K562 (cell line): Measurements from ENCODE around the gene SSU72. TPM values are rescaled to one million over a fixed set of nuclear protein-coding genes. Genes with fewer than 3 reads are reported as not detected.

Source experiments
- ATF1 ChIP-seq, 2 experiments: fragments of 450-650 bp in 1 of 2; IDR thresholded peaks; 2 replicates each; pipeline ENCODE4 v1.6.1; 2016; ENCODE audit warnings: missing compliant biosample characterization in 1 of 2, missing genetic modification characterization in 1 of 2
- CBX8 ChIP-seq: fragments of 200-600 bp; sonication (generic); IDR thresholded peaks from 2 replicates; pipeline ENCODE4 v1.6.1; 2012; ENCODE audit warnings: borderline replicate concordance, mixed run types, low read depth, mild to moderate bottlenecking, moderate library complexity, mixed read lengths, low read length, control low read depth, inconsistent platforms; ENCODE audit not compliant: poor library complexity, severe bottlenecking; ENCODE audit errors: extremely low read depth
- EP300 ChIP-seq: IDR thresholded peaks from 2 replicates; pipeline ENCODE4 v1.6.1; 2012; ENCODE audit warnings: low read length, improper control_type of control experiment
- KAT2B ChIP-seq: IDR thresholded peaks from one replicate; pipeline ENCODE4 v1.6.1; 2012; ENCODE audit warnings: low read depth, mild to moderate bottlenecking, control low read depth, inconsistent platforms, low read length, moderate library complexity
- KLF13 ChIP-seq: fragments of 450-650 bp; IDR thresholded peaks from 2 replicates; pipeline ENCODE4 v1.6.1; 2016; ENCODE audit warnings: missing genetic modification characterization, low read depth, mild to moderate bottlenecking, missing compliant biosample characterization, moderate library complexity, borderline replicate concordance
- LCOR ChIP-seq: sonication (generic); formaldehyde crosslinking; IDR thresholded peaks from 2 replicates; pipeline ENCODE4 v1.8.0; 2022; ENCODE audit warnings: mild to moderate bottlenecking, missing genetic modification reagents
- RBM17 ChIP-seq: fragments of 200-400 bp; formaldehyde crosslinking; IDR thresholded peaks from 2 replicates; pipeline ENCODE4 v1.6.1; 2017; ENCODE audit warnings: low read depth, mild to moderate bottlenecking, low read length, borderline replicate concordance
- SREBF2 ChIP-seq: sonication (generic); formaldehyde crosslinking; IDR thresholded peaks from 2 replicates; pipeline ENCODE4 v1.4.0; 2020; ENCODE audit warnings: mild to moderate bottlenecking, missing genetic modification reagents
- SRF ChIP-seq, 2 experiments: fragments of 250-450, 450-650 bp in 1 of 2; sonication (Bioruptor Pico) in 1 of 2; sonication (generic) in 1 of 2; formaldehyde crosslinking; IDR thresholded peaks; 2 replicates each; pipeline versions ENCODE4 v1.5.0 to v1.5.1; 2020 to 2022; ENCODE audit warnings: mild to moderate bottlenecking in 1 of 2, missing genetic modification reagents in 1 of 2
- TSC22D4 ChIP-seq: fragments of 450-650 bp; IDR thresholded peaks from 2 replicates; pipeline ENCODE4 v1.6.1; 2016; ENCODE audit warnings: missing genetic modification characterization, missing biosample characterization, control low read depth
- ZKSCAN1 ChIP-seq: fragments of 150-350 bp; IDR thresholded peaks from 2 replicates; pipeline ENCODE4 v1.6.1; 2016; ENCODE audit warnings: low read depth, low read length
- ZNF124 ChIP-seq: sonication (generic); formaldehyde crosslinking; IDR thresholded peaks from 2 replicates; pipeline ENCODE4 v1.8.1; 2022; ENCODE audit warnings: missing genetic modification reagents
- ZNF311 ChIP-seq: fragments of 250-450 bp; sonication (Bioruptor Pico); IDR thresholded peaks from 2 replicates; pipeline ENCODE4 v1.4.0; 2020; ENCODE audit warnings: mild to moderate bottlenecking, moderate library complexity
- ZNF324 ChIP-seq: fragments of 250-450 bp; sonication (Bioruptor Pico); IDR thresholded peaks from 2 replicates; pipeline ENCODE4 v1.4.0; 2020; ENCODE audit warnings: mild to moderate bottlenecking
- polyA plus RNA-seq, 8 experiments: library from polyadenylated mRNA; depleted of rRNA in 4 of 8; stranded (reverse) in 5 of 8; unstranded in 3 of 8; fragments of >200 nt; fragmentation: Nextera tagmentation in 2 of 8; fragmentation: Illumina TruSeq in 1 of 8; extraction: Ambion mirVana in 2 of 8; extraction: Trizol in 1 of 8; gene quantifications; 2 replicates each; pipeline versions ENCODE4 v1.2.1 to v1.2.3, GENCODE V29; 2011 to 2014; ENCODE audit warnings: inconsistent platforms in 1 of 8, missing spikeins in 1 of 8
- total RNA-seq, 7 experiments: library from RNA; depleted of rRNA in 6 of 7; stranded (reverse); fragments of >200 nt in 6 of 7; fragmentation: Illumina TruSeq in 2 of 7; extraction: Trizol in 2 of 7; gene quantifications; 2 replicates each; pipeline versions ENCODE4 v1.2.1 to v1.2.3, GENCODE V29; 2011 to 2021; ENCODE audit warnings: low replicate concordance in 1 of 7
- TF ChIP-seq, protein P1 (sequence below): fragments of 250-450 bp; sonication (Bioruptor Pico); IDR thresholded peaks from 2 replicates; pipeline ENCODE4 v1.5.0; 2021; ENCODE audit warnings: mild to moderate bottlenecking, borderline replicate concordance
- TF ChIP-seq, protein P2 (sequence below), 2 experiments: IDR thresholded peaks in 1 of 2; conservative IDR thresholded peaks in 1 of 2; 2 replicates each; pipeline ENCODE4 v1.6.1; 2016; ENCODE audit warnings: low read depth in 2 of 2, mild to moderate bottlenecking in 1 of 2, missing compliant biosample characterization in 1 of 2, missing genetic modification characterization in 1 of 2, moderate library complexity in 1 of 2
- TF ChIP-seq, protein P3 (sequence below): sonication (generic); formaldehyde crosslinking; IDR thresholded peaks from 2 replicates; pipeline ENCODE4 v1.8.0; 2022; ENCODE audit warnings: missing genetic modification reagents, mild to moderate bottlenecking, moderate library complexity, borderline replicate concordance
- TF ChIP-seq, protein P4 (sequence below): sonication (generic); formaldehyde crosslinking; IDR thresholded peaks from 2 replicates; pipeline ENCODE4 v1.9.0; 2022; ENCODE audit warnings: mild to moderate bottlenecking, missing genetic modification reagents
- TF ChIP-seq, protein P5 (sequence below): sonication (generic); formaldehyde crosslinking; IDR thresholded peaks from 2 replicates; pipeline ENCODE4 v1.8.1; 2023; ENCODE audit warnings: mild to moderate bottlenecking, missing genetic modification reagents

Gene SSU72
- total and polyA plus RNA-seq, 9 of the 15 experiments (the other 6 are each of a cell fraction or from before 2014, with no cell fraction given), result 70.8 to 201 (median 94.6) TPM

DNA sequence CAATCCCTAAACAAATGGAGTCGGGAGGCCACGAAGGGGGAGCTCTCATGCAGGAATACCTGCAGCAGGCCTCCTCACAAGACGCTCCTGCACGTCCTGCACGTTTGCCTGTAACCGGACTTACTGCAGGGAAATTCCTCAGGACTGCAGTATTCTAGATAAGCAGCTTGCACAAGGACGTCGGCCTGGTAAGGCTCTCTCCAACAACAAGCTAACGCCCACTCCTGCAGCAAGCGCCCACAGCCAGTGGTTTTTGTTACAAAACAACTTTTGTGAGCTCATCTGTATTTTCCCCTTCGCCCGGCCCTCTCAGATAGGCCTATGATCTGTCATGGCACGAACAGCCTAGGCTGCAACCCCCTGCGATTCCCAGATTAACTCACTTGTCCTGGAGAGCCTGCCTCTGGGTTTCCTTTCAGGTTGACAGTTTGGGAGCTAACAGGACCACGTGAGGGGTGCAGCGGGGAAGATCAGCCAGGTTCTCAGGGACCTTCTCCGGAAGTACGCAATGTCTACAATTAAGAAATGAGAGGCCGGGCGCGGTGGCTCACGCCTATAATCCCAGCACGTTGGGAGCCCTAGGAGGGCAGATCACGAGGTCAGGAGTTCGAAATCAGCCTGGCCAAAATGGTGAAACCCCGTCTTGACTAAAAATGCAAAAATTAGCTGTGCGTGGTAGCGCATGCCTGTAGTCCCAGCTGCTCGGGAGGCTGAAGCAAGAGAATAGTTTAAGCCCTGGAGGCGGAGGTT is 39.7 kb upstream of the SSU72 start (continued):
- TF ChIP-seq KAT2B, result no peak
- no peak for TF ChIP-seq RBM17
- TF ChIP-seq, protein P1, sequence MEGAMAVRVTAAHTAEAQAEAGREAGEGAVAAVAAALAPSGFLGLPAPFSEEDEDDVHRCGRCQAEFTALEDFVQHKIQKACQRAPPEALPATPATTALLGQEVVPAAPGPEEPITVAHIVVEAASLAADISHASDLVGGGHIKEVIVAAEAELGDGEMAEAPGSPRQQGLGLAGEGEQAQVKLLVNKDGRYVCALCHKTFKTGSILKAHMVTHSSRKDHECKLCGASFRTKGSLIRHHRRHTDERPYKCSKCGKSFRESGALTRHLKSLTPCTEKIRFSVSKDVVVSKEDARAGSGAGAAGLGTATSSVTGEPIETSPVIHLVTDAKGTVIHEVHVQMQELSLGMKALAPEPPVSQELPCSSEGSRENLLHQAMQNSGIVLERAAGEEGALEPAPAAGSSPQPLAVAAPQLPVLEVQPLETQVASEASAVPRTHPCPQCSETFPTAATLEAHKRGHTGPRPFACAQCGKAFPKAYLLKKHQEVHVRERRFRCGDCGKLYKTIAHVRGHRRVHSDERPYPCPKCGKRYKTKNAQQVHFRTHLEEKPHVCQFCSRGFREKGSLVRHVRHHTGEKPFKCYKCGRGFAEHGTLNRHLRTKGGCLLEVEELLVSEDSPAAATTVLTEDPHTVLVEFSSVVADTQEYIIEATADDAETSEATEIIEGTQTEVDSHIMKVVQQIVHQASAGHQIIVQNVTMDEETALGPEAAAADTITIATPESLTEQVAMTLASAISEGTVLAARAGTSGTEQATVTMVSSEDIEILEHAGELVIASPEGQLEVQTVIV, result no peak
- TF ChIP-seq KLF13 (tag), result peak; percentile 68
- TF ChIP-seq SREBF2 (CRISPR knock-in tag), result no peak
- TF ChIP-seq LCOR (CRISPR knock-in tag), result peak; percentile 51; the same call in 1 of the 2 replicates
- TF ChIP-seq CBX8, result no peak
- no peak for TF ChIP-seq EP300
- no peak for TF ChIP-seq SRF (CRISPR knock-in tag; IDR thresholded peaks at IDR 0.05)
- no peak for TF ChIP-seq ZNF324 (CRISPR knock-in tag)
- TF ChIP-seq, protein P2, sequence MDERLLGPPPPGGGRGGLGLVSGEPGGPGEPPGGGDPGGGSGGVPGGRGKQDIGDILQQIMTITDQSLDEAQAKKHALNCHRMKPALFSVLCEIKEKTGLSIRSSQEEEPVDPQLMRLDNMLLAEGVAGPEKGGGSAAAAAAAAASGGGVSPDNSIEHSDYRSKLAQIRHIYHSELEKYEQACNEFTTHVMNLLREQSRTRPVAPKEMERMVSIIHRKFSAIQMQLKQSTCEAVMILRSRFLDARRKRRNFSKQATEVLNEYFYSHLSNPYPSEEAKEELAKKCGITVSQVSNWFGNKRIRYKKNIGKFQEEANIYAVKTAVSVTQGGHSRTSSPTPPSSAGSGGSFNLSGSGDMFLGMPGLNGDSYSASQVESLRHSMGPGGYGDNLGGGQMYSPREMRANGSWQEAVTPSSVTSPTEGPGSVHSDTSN (CRISPR knock-in tag; IDR thresholded peaks at IDR 0.05; ENCODE audit: low read depth), result no peak
- TF ChIP-seq, protein P2 (tag; conservative IDR thresholded peaks at IDR 0.05; ENCODE audit: low read depth), result no peak
- TF ChIP-seq ZKSCAN1, result 0 out of 2 replicates have a peak, but pooled peaks have one; percentile 13
- TF ChIP-seq ZNF311 (CRISPR knock-in tag), result no peak
- TF ChIP-seq, protein P3, sequence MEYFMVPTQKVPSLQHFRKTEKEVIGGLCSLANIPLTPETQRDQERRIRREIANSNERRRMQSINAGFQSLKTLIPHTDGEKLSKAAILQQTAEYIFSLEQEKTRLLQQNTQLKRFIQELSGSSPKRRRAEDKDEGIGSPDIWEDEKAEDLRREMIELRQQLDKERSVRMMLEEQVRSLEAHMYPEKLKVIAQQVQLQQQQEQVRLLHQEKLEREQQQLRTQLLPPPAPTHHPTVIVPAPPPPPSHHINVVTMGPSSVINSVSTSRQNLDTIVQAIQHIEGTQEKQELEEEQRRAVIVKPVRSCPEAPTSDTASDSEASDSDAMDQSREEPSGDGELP, result peak; percentile 50; the same call in 1 of the 2 replicates
- TF ChIP-seq, protein P4, sequence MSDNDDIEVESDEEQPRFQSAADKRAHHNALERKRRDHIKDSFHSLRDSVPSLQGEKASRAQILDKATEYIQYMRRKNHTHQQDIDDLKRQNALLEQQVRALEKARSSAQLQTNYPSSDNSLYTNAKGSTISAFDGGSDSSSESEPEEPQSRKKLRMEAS, result peak; percentile 71
- no peak for TF ChIP-seq ZNF124 (CRISPR knock-in tag)
- TF ChIP-seq, protein P5, sequence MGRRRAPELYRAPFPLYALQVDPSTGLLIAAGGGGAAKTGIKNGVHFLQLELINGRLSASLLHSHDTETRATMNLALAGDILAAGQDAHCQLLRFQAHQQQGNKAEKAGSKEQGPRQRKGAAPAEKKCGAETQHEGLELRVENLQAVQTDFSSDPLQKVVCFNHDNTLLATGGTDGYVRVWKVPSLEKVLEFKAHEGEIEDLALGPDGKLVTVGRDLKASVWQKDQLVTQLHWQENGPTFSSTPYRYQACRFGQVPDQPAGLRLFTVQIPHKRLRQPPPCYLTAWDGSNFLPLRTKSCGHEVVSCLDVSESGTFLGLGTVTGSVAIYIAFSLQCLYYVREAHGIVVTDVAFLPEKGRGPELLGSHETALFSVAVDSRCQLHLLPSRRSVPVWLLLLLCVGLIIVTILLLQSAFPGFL (CRISPR knock-in tag), result peak; percentile 99
- no peak for TF ChIP-seq TSC22D4 (tag)
- no peak for TF ChIP-seq ATF1 (CRISPR knock-in tag; IDR thresholded peaks at IDR 0.05)
- no peak for TF ChIP-seq ATF1 (tag; IDR thresholded peaks at IDR 0.05)
